Aorta (tissue), 5 donors: Measurements from ENCODE around the gene ARMC9. TPM values are rescaled to one million over a fixed set of nuclear protein-coding genes. Genes with fewer than 3 reads are reported as not detected.
"Not testable (repeated sequence)": the region's sequence is repeated elsewhere in the genome, so short reads cannot be mapped to it uniquely, and the experiment has no call there.

Experiments used
- ATAC-seq: fragments of 200-7000 bp; cut with Tn5 transposase; one replicate; pipeline ENCODE4 v1.9.1; 2022; ENCODE audit warnings: moderate library complexity; ENCODE audit not compliant: low FRiP score
- DNase-seq, 2 donors: peaks; one replicate each; pipeline ENCODE4 v3.0.0-alpha.2; 2020
- H3K27ac ChIP-seq, 2 donors: one replicate each; pipeline ENCODE4 v1.5.1; 2013; ENCODE audit warnings: low read length in 2 of 2, mild to moderate bottlenecking in 2 of 2, moderate library complexity in 2 of 2, control low read depth in 1 of 2, inconsistent platforms in 1 of 2, low read depth in 1 of 2
- H3K27me3 ChIP-seq, 2 donors: one replicate each; pipeline ENCODE4 v1.6.1; 2013; ENCODE audit warnings: control low read depth in 1 of 2, low read length in 1 of 2, mild to moderate bottlenecking in 1 of 2, moderate library complexity in 1 of 2; ENCODE audit not compliant: insufficient read depth in 2 of 2, control insufficient read depth in 1 of 2
- H3K36me3 ChIP-seq, 2 donors: one replicate each; pipeline ENCODE4 v1.6.1; 2013; ENCODE audit warnings: control low read depth in 1 of 2, low read length in 1 of 2, mild to moderate bottlenecking in 1 of 2; ENCODE audit not compliant: insufficient read depth in 2 of 2, control insufficient read depth in 1 of 2
- H3K4me1 ChIP-seq, 2 donors: one replicate each; pipeline ENCODE4 v1.6.1; 2013; ENCODE audit warnings: low read length in 2 of 2, control low read depth in 1 of 2, mild to moderate bottlenecking in 1 of 2, moderate library complexity in 1 of 2; ENCODE audit not compliant: insufficient read depth in 2 of 2, control insufficient read depth in 1 of 2
- H3K4me3 ChIP-seq, 2 donors: one replicate each; pipeline ENCODE4 v1.5.1; 2013; ENCODE audit warnings: low read length in 2 of 2, control low read depth in 1 of 2, mild to moderate bottlenecking in 1 of 2
- H3K9me3 ChIP-seq: one replicate; pipeline ENCODE4 v1.6.1; 2013; ENCODE audit warnings: mild to moderate bottlenecking, low read length; ENCODE audit not compliant: control insufficient read depth
- WGBS, 2 donors: extraction: QIAGEN DNeasy Blood & Tissue Kit; methylation state at CpG; one replicate each; pipeline ENCODE4 v1.1.7; 2013; 5-methylcytosine and 5-hydroxymethylcytosine counted together
- intact Hi-C, 2 donors: fragments of 100-400 bp; cut with DNase I; formaldehyde crosslinking; loops; one replicate each; pipeline versions ENCODE4 v1.14.2 to v1.15.0; 2022
- polyA plus RNA-seq, 2 donors: library from polyadenylated mRNA; stranded (reverse); fragments of 200-250 nt; gene quantifications; one replicate each; pipeline ENCODE4 v1.2.3, GENCODE V29; 2013
- total RNA-seq, 2 donors: library from RNA; stranded (reverse); fragmentation: NEBNext Ultra II Directional; extraction: Animal tissue kit (Norgen Biotek cat#: 25700); gene quantifications; one replicate each; pipeline ENCODE4 v1.2.1, GENCODE V29; 2021
- donor health status: healthy with polysubstance abuse.
- donor health status: Bipolar disorder and iron deficiency.
- donor health status: DM: no; HTN: no; CAD: no.
- donor health status: DM: no; HTN: no; CAD: no.
- donor health status: DM: yes; HTN: yes; CAD: no.

Gene ARMC9
- total and polyA plus RNA-seq, 4 donors: 6.9 to 86.8 (median 30.6) TPM

GRCh38 chr2:231298091-231298490, 99.7 kb downstream of the ARMC9 start:
- intact Hi-C loops: loop anchor here in 1 of 2 donors (5.0 kb wide), 1 partner anchor 114 kb away; no protein-coding TSS in a partner anchor
- 95 to 96% methylated on average over 8 of the region's 8 CpGs for WGBS, 2 donors
- H3K36me3 ChIP-seq: peaks cover 2 to 3% of the 10 kb centered on the region in 2 donors
- H3K4me3 ChIP-seq: no peak overlapping the region
- H3K27ac ChIP-seq: no peak overlapping the region
- no peaks in the 10 kb centered on the region for H3K9me3 ChIP-seq
- H3K4me1 ChIP-seq: no peaks in the 10 kb centered on the region
- no peak for ATAC-seq
- no peak for DNase-seq
- no peaks in the 10 kb centered on the region for H3K27me3 ChIP-seq

GRCh38 chr2:231299267-231299666, 100.8 kb downstream of the ARMC9 start:
- Histone ChIP-seq H3K9me3 (no peaks in the 10 kb centered on the region), H3K36me3 (peaks cover 0 to 2% of the 10 kb centered on the region in 2 donors), H3K4me3 (no peak overlapping the region), H3K27me3 (no peaks in the 10 kb centered on the region), H3K27ac (no peak overlapping the region), H3K4me1 (no peaks in the 10 kb centered on the region)
- ATAC-seq (no peak), DNase-seq (no peak)
- WGBS, 2 donors: 92 to 95% methylated on average over 7 of the region's 7 CpGs
- intact Hi-C loops: loop anchor here in 1 of 2 donors (5.0 kb wide), 1 partner anchor 113 kb away; no protein-coding TSS in a partner anchor

GRCh38 chr2:231300020-231300721, 101.7 kb downstream of the ARMC9 start:
- peaks cover 0 to 2% of the 10 kb centered on the region in 2 donors for H3K36me3 ChIP-seq
- H3K9me3 ChIP-seq: no peaks in the 10 kb centered on the region
- no peak overlapping the region for H3K4me3 ChIP-seq
- H3K4me1 ChIP-seq: no peaks in the 10 kb centered on the region
- peak overlapping the region in 1 of 2 donors; percentile 12 for H3K27ac ChIP-seq
- 17 to 20% methylated on average over 8 of the region's 8 CpGs for WGBS, 2 donors
- ATAC-seq: no peak
- DNase-seq: no peak
- intact Hi-C loops: loop anchor here in 1 of 2 donors (10.0 kb wide), 1 partner anchor 115 kb away; no protein-coding TSS in a partner anchor
- H3K27me3 ChIP-seq: no peaks in the 10 kb centered on the region

GRCh38 chr2:231300722-231301076, 102.3 kb downstream of the ARMC9 start:
- ATAC-seq (no peak), DNase-seq (no peak)
- Histone ChIP-seq H3K4me1 (no peaks in the 10 kb centered on the region), H3K36me3 (peaks cover 0 to 2% of the 10 kb centered on the region in 2 donors), H3K27me3 (no peaks in the 10 kb centered on the region), H3K4me3 (no peak overlapping the region), H3K27ac (no peak overlapping the region), H3K9me3 (no peaks in the 10 kb centered on the region)
- 79 to 92% methylated on average over 3 of the region's 3 CpGs for WGBS, 2 donors
- intact Hi-C loops: loop anchor here in 1 of 2 donors (10.0 kb wide), 1 partner anchor 114 kb away; no protein-coding TSS in a partner anchor

- intact Hi-C loops: loop anchor here in 1 of 2 donors (10.0 kb wide), 1 partner anchor 111 kb away; no protein-coding TSS in a partner anchor
- WGBS, 2 donors: 96% methylated on average over 6 of the region's 6 CpGs
- H3K27me3 ChIP-seq, H3K4me3 ChIP-seq, ATAC-seq, H3K9me3 ChIP-seq, H3K27ac ChIP-seq, DNase-seq, H3K36me3 ChIP-seq, H3K4me1 ChIP-seq: not testable (repeated sequence)
These were observed 105.8 kb downstream of the ARMC9 start for GRCh38 chr2:231304259-231304658.

GRCh38 chr2:231305221-231305620, 106.8 kb downstream of the ARMC9 start:
- Histone ChIP-seq H3K27ac (no peak overlapping the region), H3K4me1 (peaks cover 0 to 2% of the 10 kb centered on the region in 2 donors), H3K9me3 (no peaks in the 10 kb centered on the region), H3K4me3 (no peak overlapping the region), H3K36me3 (no peaks in the 10 kb centered on the region), H3K27me3 (no peaks in the 10 kb centered on the region)
- DNase-seq (no peak), ATAC-seq (no peak)
- intact Hi-C loops: loop anchor here (5.0 to 10.0 kb wide), 2 partner anchors 102 to 110 kb away; no protein-coding TSS in a partner anchor
- WGBS, 2 donors: 3 to 10% methylated on average over 5 of the region's 5 CpGs

- DNase-seq: no peak
- intact Hi-C loops: loop anchor here (5.0 to 10.0 kb wide), 2 partner anchors 100 to 108 kb away; no protein-coding TSS in a partner anchor
These were observed 108.5 kb downstream of the ARMC9 start for GRCh38 chr2:231306791-231307393.

GRCh38 chr2:231308219-231308618, 109.8 kb downstream of the ARMC9 start:
- WGBS, 2 donors: 90 to 93% methylated on average over 6 of the region's 6 CpGs
- Histone ChIP-seq H3K27ac (peak overlapping the region in 1 of 2 donors; percentile 27), H3K4me1 (peaks cover 0 to 2% of the 10 kb centered on the region in 2 donors), H3K36me3 (no peaks in the 10 kb centered on the region), H3K9me3 (no peaks in the 10 kb centered on the region), H3K4me3 (no peak overlapping the region), H3K27me3 (no peaks in the 10 kb centered on the region)
- ATAC-seq: no peak
- no peak for DNase-seq
- intact Hi-C loops: loop anchor here (5.0 to 10.0 kb wide), 2 partner anchors 99 to 107 kb away; no protein-coding TSS in a partner anchor

More at GRCh38 chr2:231306791-231307393, 108.5 kb downstream of the ARMC9 start:
- H3K4me1 ChIP-seq: peaks cover 0 to 2% of the 10 kb centered on the region in 2 donors
- H3K4me3 ChIP-seq: no peak overlapping the region
- H3K27ac ChIP-seq: no peak overlapping the region
- WGBS, 2 donors: 80 to 83% methylated on average over 6 of the region's 6 CpGs
- no peaks in the 10 kb centered on the region for H3K9me3 ChIP-seq
- no peaks in the 10 kb centered on the region for H3K36me3 ChIP-seq
- H3K27me3 ChIP-seq: no peaks in the 10 kb centered on the region
- no peak for ATAC-seq
